Loucy (cell line): Measurements from ENCODE around the gene P4HA3.

Experiments
- H2AFZ ChIP-seq: fragments of 200-600 bp; sonication (generic); 2 replicates; pipeline ENCODE4 v1.6.0; 2016; ENCODE audit warnings: antibody characterized with exemption, mild to moderate bottlenecking, low read length, moderate library complexity
- H3F3A ChIP-seq: fragments of 200-600 bp; 2 replicates; pipeline ENCODE4 v1.6.0; 2016; ENCODE audit warnings: antibody characterized with exemption, low read depth, mild to moderate bottlenecking
- H3K27me3 ChIP-seq: fragments of 200-600 bp; sonication (generic); 2 replicates; pipeline ENCODE4 v1.6.1; 2014; ENCODE audit warnings: low read length, mild to moderate bottlenecking; ENCODE audit not compliant: insufficient read depth, poor library complexity, severe bottlenecking
- H3K36me3 ChIP-seq: fragments of 200-600 bp; sonication (generic); 2 replicates; pipeline ENCODE4 v1.6.1; 2016; ENCODE audit warnings: low read length; ENCODE audit not compliant: insufficient read depth
- H3K4me1 ChIP-seq: fragments of 200-600 bp; sonication (generic); 2 replicates; pipeline ENCODE4 v1.5.1; 2014; ENCODE audit warnings: low read length, mild to moderate bottlenecking; ENCODE audit not compliant: insufficient read depth, poor library complexity, severe bottlenecking
- H3K4me2 ChIP-seq: fragments of 200-600 bp; sonication (generic); 2 replicates; pipeline ENCODE4 v1.6.0; 2014; ENCODE audit warnings: antibody characterized with exemption, low read length, low read depth, mild to moderate bottlenecking; ENCODE audit not compliant: poor library complexity, severe bottlenecking
- H3K4me3 ChIP-seq: fragments of 200-600 bp; sonication (generic); 2 replicates; pipeline ENCODE4 v1.5.1; 2014; ENCODE audit warnings: low read length, mild to moderate bottlenecking, mixed read lengths; ENCODE audit not compliant: poor library complexity, severe bottlenecking
- H3K79me2 ChIP-seq: fragments of 200-600 bp; sonication (generic); 2 replicates; pipeline ENCODE4 v1.6.1; 2014; ENCODE audit warnings: low read length; ENCODE audit not compliant: insufficient read depth
- H3K9ac ChIP-seq: fragments of 200-600 bp; sonication (generic); 2 replicates; pipeline ENCODE4 v1.6.0; 2014; ENCODE audit warnings: mild to moderate bottlenecking, low read depth, low read length, moderate library complexity; ENCODE audit not compliant: poor library complexity, severe bottlenecking
- H3K9me2 ChIP-seq: fragments of 200-600 bp; sonication (generic); replicated peaks from 2 replicates; pipeline ENCODE4 v1.6.1; 2016; ENCODE audit warnings: low read depth, low read length, mixed read lengths
- H3K9me3 ChIP-seq: fragments of 200-600 bp; sonication (generic); 2 replicates; pipeline ENCODE4 v1.6.1; 2014; ENCODE audit warnings: mild to moderate bottlenecking, antibody characterized with exemption, low read length, low read depth; ENCODE audit not compliant: insufficient read depth
- H4K20me1 ChIP-seq: fragments of 200-600 bp; sonication (generic); 2 replicates; pipeline ENCODE4 v1.6.0; 2014; ENCODE audit warnings: antibody characterized with exemption, low read length, mild to moderate bottlenecking; ENCODE audit not compliant: insufficient read depth, poor library complexity, severe bottlenecking
- CTCF ChIP-seq: fragments of 200-600 bp; sonication (generic); conservative IDR thresholded peaks from 2 replicates; pipeline ENCODE4 v1.5.1; 2014; ENCODE audit warnings: mild to moderate bottlenecking, antibody characterized with exemption, low read length
- EZH2phosphoT487 ChIP-seq: fragments of 200-600 bp; IDR thresholded peaks from 2 replicates; pipeline ENCODE4 v1.6.1; 2018; ENCODE audit warnings: antibody characterized with exemption, mild to moderate bottlenecking, moderate library complexity, borderline replicate concordance

The P4HA3 gene

GRCh38 chr11:74269161-74269811, 42.2 kb downstream of the P4HA3 start:
- peak overlapping the region; percentile 41 for H3K4me3 ChIP-seq
- H3K9ac ChIP-seq, result no peak overlapping the region
- H3K4me2 ChIP-seq, result peak overlapping the region; percentile 63
- H3K79me2 ChIP-seq, result no peaks in the 10 kb centered on the region
- peak overlapping the region; percentile 58 for H2AFZ ChIP-seq
- H3K9me2 ChIP-seq, result no peaks in the 10 kb centered on the region
- H3F3A ChIP-seq, result no peaks in the 10 kb centered on the region
- no peaks in the 10 kb centered on the region for H3K27me3 ChIP-seq
- H4K20me1 ChIP-seq, result no peaks in the 10 kb centered on the region
- H3K9me3 ChIP-seq, result no peaks in the 10 kb centered on the region
- peaks cover 28% of the 10 kb centered on the region for H3K4me1 ChIP-seq
- H3K36me3 ChIP-seq, result no peaks in the 10 kb centered on the region
- no peak for TF ChIP-seq CTCF
- no peak for TF ChIP-seq EZH2phosphoT487

GRCh38 chr11:74268456-74268855, 43.0 kb downstream of the P4HA3 start:
- no peak for TF ChIP-seq CTCF
- TF ChIP-seq EZH2phosphoT487, result no peak
- 0 out of 2 replicates have a peak overlapping the region, but pooled peaks have one; percentile 4 for H2AFZ ChIP-seq
- no peaks in the 10 kb centered on the region for H3K36me3 ChIP-seq
- H3K9ac ChIP-seq, result no peak overlapping the region
- no peaks in the 10 kb centered on the region for H3K9me3 ChIP-seq
- H3K79me2 ChIP-seq, result no peaks in the 10 kb centered on the region
- H3K4me3 ChIP-seq, result no peak overlapping the region
- H3K27me3 ChIP-seq, result no peaks in the 10 kb centered on the region
- H4K20me1 ChIP-seq, result no peaks in the 10 kb centered on the region
- H3K4me2 ChIP-seq, result peak overlapping the region; percentile 63
- H3K4me1 ChIP-seq, result peaks cover 28% of the 10 kb centered on the region
- H3K9me2 ChIP-seq, result no peaks in the 10 kb centered on the region
- no peaks in the 10 kb centered on the region for H3F3A ChIP-seq

- Histone ChIP-seq H3K9me2 (no peaks in the 10 kb centered on the region), H3K36me3 (no peaks in the 10 kb centered on the region), H3K79me2 (no peaks in the 10 kb centered on the region), H3K9ac (no peak overlapping the region), H4K20me1 (no peaks in the 10 kb centered on the region), H3K4me1 (peaks cover 21% of the 10 kb centered on the region), H3K9me3 (no peaks in the 10 kb centered on the region), H3K4me2 (no peak overlapping the region), H3K4me3 (no peak overlapping the region), H3F3A (no peaks in the 10 kb centered on the region), H2AFZ (no peak overlapping the region), H3K27me3 (no peaks in the 10 kb centered on the region)
- TF ChIP-seq CTCF (no peak), EZH2phosphoT487 (no peak)
Observed at GRCh38 chr11:74267014-74267413, 44.4 kb downstream of the P4HA3 start.
